Measurements from ENCODE around the gene MCM3. TPM values are rescaled to one million over a fixed set of nuclear protein-coding genes. Genes with fewer than 3 reads are reported as not detected.

Gene MCM3
- total RNA-seq, 1 donor from 2014 or later = 136 TPM

DNA sequence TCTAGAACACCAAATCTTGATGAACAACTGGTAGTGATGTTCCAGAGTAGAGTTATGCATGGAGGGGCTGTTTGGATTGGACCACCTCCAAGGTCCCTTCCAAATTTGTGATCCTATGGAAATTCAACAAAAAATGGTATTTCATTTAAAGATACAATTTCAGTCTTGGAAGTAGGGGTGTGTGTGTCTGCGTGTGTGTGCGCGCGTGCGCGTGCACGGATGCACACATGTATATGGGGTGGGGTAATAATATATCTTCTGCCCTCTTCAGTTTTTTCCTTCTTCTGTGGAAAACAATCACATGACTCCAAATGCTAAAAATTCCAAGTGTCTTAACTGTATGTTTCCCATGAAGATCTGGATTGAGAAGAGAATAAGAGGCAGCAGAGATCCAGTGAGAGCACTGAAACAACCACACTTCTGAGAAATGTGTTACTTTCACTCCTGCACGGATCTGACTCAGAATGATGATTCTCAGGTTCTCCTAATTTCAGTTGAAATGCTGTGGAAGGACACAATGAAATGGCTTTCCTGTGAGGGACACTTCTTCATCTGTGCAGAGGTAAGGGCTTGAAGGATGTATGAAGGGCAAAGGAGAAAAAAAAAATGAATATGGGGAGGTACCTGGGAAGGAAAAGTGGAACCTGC is 29.7 kb downstream of the MCM3 start:
- intact Hi-C loops (cut with micrococcal nuclease) = no loop called here

DNA sequence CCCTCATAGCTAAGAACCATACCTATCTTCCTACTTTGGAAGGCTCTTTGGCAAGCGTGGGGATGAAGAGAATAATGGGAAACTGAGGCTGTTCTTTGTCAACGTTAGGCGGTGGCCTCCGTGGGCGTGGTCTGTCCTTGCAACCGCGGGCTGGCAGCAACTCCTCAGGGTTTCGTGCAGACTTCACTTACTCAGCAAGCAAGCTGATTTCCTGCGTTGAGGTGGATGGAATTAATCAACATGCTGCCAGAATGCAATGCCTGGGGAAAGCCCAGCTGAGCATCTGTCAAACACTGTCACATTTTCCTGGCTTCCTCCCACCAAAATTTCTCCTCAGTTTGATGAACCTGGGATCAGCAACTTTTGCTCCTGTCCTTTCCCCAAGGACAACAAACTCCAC is 31.0 kb downstream of the MCM3 start:
- intact Hi-C loops (cut with micrococcal nuclease) = loop anchor here (1.0 kb wide), 1 partner anchor 26 kb away; no protein-coding TSS in a partner anchor

DNA sequence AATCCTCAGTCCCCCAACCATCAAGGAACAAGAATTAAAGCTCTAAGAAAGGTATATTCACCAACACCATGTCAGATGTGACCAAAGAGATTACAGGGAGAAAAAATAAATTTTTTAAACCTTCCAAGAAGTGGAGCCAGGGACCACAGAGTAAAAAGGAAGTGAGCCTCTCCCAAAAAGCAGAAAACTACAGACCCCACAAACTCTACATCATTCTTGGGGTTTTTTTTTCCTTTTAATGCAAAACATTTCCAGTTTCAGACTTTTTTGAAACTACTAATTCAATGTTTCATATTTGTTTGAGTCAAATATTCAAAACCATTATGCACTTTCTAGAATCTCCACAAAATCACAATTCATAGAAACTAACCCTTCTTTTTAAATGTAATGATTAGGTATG is 33.4 kb downstream of the MCM3 start:
- intact Hi-C loops (cut with micrococcal nuclease) = no loop called here

DNA sequence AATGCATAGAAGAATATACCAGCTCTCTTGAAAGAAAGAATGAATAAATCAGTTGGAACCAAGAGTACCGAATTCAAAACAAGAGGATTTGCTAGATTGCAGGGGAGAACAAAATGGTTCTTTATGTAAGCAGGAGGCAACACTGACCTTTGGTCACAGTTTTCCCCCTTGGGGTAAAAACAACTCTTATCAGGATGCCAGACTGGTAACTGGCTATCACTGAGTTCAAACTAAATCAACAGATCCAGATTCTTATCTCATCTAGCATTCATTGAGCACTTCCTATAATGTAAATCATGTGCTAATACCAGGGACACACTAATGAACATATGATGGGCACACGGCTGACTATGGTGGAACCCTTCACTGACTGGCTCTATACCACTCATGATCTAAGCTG is 35.5 kb downstream of the MCM3 start:
- intact Hi-C loops (cut with micrococcal nuclease) = no loop called here

DNA sequence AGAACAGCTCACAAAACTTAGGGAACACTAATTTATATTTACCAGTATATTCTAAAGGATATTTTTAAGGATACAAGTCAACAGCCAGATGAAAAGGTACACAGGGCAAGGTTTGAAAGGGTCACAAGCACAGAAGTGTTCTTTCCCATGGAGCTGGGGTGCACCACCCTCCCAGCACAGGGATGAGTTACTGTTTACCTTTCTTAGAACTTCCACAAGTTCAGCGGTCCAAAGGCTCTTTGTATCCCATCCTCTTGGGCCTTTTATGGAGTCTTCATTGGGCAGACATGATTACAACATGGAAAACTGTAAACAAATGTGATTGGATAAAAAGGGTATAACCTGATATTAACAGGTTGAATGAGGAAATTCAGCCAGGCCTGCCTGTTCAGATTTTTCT is 39.1 kb downstream of the MCM3 start:
- intact Hi-C loops (cut with micrococcal nuclease) = no loop called here

DNA sequence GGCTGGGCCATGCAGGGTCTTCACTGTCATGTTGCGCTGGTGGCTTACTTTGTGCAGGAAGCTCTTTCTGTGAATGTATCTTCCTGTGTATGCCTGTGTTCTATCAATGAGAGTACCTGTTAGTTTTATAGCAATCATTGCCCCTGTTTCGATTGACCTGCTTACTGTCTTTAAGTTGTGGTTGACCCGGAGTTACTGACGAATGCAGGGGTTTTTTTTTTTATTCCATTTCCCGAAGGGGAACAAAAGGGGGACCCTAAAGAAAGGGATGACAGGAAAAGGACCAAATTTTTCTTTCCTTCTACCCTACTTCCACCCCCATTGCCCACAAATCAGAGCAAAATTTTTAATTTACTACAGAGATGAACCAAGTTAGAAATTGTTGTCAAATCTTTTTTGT is 40.1 kb downstream of the MCM3 start, which contains the start of gene IL17F:
Gene IL17F, minus strand, starts transcription at position 101 of the 400 bp plus-strand sequence. Its CDS starts 71 bp downstream, at position 30.
- intact Hi-C loops (cut with micrococcal nuclease) = no loop called here

DNA sequence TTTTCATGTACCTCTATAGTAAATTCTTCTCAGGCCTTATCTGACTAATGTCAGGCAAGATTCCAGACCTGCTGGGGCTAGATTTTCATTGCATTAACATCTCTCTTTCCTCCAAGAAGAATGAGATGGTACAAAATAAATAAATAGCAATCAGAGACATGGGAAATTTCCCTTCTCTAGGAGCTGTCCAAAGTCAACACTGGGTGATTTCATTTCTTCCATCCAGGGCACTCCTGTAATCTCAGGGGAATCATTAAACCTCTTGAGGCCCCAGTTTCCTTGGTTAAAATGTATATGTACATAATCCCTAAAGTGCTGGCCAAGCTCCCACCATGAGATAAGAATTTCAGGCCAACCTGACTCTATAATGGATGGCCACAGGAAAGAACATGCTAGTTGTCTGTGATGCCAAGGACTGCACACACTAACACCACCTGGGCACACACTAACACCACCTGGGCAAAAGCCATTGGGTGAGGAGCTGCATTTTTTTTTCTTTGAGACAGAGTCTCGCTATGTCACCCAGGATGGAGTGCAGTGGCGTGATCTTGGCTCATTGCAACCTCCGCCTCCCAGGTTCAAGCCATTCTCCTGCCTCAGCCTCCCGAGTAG is 41.2 kb downstream of the MCM3 start:
- intact Hi-C loops (cut with micrococcal nuclease) = no loop called here

DNA sequence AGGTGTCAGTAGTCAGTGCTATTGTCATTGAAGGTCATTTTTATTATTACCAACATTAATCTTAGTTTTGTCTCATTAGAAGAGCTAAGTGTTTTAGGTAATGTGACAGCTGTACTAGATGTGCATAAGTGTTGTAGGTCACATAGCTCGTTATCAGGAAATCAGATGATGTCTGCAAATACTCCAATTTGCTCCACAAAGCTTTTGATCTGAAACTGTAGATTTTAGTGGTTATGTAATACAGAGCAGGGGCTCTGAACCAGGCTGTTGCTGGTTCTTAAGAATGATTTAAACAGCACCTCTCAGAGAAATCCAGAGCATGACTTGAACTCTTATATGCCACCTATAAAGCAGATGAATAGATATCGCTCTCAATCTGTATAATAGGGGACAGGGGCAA is 42.7 kb downstream of the MCM3 start:
- intact Hi-C loops (cut with micrococcal nuclease) = no loop called here

DNA sequence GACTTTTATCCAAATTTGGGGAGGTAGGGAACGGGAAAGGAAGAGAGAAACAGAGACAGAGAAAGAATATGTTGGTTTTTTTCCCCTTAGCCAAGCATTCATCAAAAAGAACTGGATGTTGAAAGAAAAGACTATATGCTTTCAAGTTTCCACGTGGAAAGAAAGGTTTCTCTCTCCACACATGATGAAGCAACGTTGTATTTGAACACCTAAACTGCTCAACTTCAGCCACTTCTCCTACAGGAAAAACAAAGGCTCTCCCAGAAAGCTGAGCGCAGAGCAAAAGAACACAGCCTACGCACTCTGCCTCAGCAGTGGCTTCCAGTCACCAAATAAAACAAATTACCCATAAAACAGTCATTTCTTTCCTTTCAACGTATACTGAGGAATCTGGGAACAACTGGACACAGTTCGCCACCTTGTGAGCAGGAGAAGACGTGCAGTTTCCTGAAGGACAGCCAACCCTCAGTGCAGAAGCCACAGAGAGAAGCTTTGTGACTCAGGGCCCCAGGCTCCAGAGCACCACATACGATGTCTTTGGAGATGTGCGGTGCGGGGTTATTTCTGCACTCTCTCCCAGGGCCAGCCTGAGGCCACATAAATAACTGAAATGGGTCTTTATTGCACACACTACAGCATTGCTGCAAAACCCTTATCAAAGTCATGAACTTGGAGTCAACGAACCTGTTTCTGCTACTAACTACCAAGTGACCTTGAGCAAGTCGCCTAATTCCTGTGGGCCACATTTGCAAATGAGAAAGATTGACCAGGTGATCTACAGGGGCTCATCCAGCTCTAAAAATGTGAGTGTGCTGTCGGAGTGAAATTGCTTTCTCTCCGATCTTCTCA is 50.3 kb downstream of the MCM3 start:
- intact Hi-C loops (cut with micrococcal nuclease) = loop anchor here (1.0 to 5.0 kb wide), 2 partner anchors 71 to 438 kb away; partner anchors contain the start of gene TMEM14A

DNA sequence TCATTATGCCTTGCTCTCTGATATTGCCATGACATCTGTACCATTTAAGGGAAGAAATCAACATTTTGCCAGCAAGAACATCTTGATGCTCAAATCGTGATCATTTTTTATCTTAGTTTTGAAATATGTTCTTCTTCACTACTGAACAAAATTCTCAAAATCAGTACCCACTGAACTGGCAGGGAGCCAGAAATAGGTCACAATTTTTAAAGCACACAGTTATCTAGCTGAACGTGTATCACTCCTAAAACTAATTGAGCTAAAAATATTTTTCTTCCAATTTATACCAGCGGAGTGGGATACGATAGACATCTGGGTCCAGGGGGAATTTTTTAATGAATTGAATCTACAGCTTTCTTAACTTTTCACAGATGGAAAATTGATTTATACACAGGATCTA is 51.5 kb downstream of the MCM3 start:
- intact Hi-C loops (cut with micrococcal nuclease) = loop anchor here (5.0 kb wide), 1 partner anchor 439 kb away; the partner anchor contains the start of gene TMEM14A

DNA sequence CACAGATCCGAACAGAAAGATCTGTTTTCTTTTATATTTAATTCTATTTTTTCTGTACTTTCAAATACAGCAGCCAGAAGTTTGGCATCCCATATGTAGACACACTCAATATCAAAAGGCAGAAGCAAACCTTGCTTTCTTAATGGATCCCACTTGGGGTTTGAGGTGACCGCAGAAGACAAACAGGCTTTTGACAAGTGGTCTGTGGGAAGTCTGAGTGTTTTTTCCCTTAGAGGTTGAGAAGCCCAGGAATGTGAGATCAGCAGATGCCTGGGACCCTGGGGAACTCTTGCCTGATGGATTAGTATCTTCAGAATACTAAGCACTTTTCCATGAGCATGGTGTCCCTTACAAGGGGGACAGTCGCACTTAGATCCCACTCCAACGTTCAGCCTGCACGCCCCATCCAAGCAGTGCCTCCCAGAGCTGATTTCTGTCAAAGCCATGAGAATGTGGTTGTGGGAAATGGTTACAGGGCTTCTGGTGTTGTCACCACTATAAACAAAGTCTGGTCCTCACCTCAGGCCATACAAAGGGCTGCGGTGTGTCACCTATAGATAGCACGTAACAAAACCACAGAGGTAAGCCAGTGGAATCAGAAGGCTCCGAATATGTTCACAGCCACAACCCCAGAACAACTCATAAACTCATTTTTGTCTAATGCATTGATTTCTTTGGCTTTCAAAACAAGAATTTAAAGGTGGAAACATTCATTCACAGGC is 53.0 kb downstream of the MCM3 start:
- intact Hi-C loops (cut with micrococcal nuclease) = loop anchor here (1.0 to 5.0 kb wide), 2 partner anchors 167 to 441 kb away; partner anchors contain the start of gene TMEM14A

DNA sequence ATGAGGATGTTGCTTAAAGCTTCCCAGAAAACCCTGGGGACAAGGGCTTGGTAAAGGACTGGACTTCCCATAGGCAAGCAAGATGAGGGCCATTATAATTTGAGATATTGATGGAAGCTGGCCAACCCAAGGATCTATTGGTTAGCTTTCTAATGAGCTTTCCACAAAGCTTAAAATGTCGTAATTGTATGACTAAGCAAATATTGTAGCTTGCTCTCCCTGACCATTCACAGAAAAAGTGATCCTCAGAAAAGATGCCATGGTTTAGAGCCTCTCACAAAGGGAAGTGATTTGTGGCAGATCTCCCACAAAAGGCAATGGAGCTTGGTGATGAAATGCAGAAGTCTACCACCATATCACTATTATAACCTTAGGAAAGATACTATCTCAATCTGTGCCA is 53.9 kb downstream of the MCM3 start:
- intact Hi-C loops (cut with micrococcal nuclease) = loop anchor here (1.0 to 5.0 kb wide), 2 partner anchors 168 to 442 kb away; partner anchors contain the start of gene TMEM14A

DNA sequence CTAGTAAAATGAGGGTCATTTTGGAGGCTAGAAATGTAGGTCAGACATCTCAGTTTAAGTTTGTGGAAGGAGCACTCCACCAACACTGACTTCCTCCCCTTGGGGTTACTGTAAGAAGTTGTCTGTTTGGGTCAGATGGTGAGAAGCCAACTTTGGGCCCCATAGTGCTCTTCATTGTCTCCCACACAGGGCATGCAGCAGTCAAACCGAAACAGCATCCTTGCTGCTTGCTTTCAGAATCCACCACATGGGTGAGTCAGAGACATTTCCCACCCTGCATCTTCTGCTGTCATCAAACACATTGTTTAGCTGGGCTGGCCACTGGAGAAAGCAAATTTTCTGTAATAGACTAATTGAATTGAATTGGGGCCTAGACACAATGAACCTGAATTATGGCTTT is 57.0 kb downstream of the MCM3 start:
- intact Hi-C loops (cut with micrococcal nuclease) = loop anchor here (1.0 to 2.0 kb wide), 8 partner anchors 26 to 347 kb away; partner anchors contain the start of gene MCM3

DNA sequence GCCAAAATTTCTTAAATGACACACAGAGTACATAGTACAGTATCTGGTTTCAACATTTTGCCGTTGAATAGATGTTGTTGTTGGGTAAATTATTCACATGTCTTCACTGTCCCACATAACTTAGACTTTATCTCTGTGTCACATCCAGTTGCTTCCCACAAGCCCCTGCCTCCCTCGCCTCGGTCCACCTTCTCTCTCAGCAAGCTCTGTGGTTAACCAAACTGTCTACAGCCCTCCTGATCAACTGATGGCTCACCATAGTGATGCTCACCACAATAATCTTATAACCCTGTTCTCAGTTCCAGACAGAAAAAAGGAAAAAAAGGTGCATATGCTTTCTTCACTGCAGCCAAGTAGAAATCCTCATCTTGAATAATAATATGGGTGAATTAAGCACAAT is 63.2 kb downstream of the MCM3 start:
- intact Hi-C loops (cut with micrococcal nuclease) = no loop called here

DNA sequence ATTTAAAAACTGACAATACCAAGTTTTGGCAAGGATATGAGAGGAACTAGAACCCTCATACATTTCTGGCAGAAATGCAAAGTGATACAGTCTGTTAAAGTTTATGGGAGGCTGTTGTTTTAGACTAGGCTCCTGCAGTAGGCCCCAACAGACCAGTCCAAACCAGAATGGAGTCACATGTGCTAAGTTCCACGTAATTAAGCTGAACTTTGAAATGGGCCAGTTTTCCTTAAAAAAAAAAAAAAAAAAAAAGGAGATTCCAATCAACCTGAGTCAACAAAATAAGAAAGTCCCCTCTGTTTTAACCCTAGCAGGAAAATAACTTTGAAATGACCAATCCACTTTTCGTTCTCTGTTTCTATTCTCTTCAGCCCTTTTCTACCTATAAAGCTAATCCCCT is 66.8 kb downstream of the MCM3 start:
- intact Hi-C loops (cut with micrococcal nuclease) = no loop called here

DNA sequence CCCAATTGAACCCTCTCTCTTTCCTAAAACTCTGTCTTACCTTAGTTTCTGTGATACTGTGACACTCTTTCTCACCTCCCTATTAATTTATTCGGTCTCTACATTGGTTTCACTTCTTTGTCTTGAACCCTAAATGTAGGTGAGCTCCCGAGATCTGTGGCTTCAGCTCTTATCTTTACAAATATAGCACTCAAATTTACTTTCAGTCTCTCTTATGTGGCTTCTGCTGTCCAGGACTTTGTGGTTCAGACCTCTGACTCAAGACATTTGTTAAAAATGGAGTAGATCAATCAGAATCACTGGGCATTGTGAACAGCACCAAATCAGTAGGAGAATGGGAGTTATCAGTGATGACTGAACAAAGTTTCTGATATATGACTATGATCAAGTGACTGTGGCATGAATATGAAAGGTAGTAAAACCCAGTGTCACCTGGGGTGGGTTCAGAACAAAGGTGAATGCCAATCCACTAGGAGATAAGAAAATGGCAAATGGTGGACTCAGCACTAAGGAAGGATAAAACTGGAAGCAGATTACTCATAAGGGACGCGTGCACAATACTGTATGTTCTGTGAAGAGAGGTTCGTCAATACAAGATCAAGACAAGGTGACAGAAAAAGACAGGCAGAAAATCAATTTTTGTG is 67.5 kb downstream of the MCM3 start:
- intact Hi-C loops (cut with micrococcal nuclease) = no loop called here

DNA sequence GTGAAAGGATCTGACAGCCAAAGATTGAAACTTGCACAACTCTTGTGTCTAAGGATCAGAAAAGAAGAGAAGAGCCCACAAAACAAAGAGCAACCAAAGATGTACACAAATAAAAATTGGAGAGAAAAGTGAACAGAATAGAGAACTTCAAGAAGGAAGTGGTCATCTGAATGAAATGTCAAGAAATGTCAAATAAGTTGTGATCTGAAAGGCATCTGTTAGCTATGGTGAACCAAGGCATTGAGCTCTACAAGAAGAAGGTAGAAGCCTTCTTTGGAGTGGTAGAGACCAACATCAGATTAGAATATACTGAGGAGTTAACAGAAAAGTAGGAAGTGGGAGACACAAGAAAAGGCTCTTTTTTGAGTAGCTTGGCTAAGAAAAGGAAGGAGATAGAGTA is 68.8 kb downstream of the MCM3 start:
- intact Hi-C loops (cut with micrococcal nuclease) = no loop called here
